ENCODE measurements around the gene MARVELD1.

DNA sequence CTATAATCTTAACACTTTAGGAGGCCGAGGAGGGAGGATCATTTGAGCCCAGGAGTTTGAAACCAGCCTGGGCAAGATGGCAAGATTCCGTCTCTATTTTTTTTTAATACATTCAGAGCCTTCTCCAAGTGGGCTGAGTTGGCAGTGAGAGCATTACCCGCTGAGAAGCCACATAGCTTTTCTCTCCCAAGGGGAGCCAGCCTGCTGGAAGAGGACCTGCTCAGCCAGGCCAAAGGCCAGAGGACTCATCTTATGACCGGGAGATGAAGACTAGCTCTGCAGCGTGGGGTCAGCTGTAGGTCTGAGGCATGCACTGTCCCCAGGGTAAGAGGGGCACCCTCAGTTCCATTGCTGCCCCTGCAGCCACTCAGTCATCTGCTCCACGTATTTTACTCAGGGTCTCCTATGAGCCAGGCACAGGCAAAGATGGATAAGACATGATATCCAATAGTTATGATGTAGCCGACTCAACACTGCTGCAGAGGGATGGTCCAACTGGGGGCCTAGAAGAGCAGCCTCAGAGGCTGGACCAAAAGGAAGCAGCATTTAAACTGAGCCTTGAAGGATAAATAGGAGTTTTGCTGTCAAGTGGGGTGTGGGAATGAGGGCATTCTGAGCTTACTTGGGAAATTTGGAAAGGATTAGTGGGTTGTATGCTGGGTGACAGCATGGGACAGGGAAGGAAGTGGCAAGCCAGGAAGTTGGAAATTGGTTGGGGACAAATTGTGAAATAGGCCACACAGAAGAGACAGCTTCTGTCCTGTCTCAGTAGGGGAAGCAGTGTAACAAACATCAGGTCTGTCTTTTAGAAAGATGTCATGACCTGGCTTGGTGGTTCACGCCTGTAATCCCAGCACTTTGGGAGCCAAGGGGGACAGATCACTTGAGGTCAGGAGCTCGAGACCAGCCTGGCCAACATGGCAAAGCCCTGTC is 1.6 kb upstream of the MARVELD1 start:
- TF ChIP-seq, protein P1, sequence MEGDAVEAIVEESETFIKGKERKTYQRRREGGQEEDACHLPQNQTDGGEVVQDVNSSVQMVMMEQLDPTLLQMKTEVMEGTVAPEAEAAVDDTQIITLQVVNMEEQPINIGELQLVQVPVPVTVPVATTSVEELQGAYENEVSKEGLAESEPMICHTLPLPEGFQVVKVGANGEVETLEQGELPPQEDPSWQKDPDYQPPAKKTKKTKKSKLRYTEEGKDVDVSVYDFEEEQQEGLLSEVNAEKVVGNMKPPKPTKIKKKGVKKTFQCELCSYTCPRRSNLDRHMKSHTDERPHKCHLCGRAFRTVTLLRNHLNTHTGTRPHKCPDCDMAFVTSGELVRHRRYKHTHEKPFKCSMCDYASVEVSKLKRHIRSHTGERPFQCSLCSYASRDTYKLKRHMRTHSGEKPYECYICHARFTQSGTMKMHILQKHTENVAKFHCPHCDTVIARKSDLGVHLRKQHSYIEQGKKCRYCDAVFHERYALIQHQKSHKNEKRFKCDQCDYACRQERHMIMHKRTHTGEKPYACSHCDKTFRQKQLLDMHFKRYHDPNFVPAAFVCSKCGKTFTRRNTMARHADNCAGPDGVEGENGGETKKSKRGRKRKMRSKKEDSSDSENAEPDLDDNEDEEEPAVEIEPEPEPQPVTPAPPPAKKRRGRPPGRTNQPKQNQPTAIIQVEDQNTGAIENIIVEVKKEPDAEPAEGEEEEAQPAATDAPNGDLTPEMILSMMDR (conservative IDR thresholded peaks at IDR 0.05), result no peak
- no peak for TF ChIP-seq ZFX (IDR thresholded peaks at IDR 0.05)
